Central memory CD4-positive, alpha-beta T cell (primary cell): ENCODE data around the gene CIROP.
A peak's percentile ranks its signal among the peaks of the same experiment; 100 is the strongest.

Source experiments
- DNase-seq: peaks from one replicate; pipeline ENCODE4 v3.0.0; 2022

The CIROP gene

DNA sequence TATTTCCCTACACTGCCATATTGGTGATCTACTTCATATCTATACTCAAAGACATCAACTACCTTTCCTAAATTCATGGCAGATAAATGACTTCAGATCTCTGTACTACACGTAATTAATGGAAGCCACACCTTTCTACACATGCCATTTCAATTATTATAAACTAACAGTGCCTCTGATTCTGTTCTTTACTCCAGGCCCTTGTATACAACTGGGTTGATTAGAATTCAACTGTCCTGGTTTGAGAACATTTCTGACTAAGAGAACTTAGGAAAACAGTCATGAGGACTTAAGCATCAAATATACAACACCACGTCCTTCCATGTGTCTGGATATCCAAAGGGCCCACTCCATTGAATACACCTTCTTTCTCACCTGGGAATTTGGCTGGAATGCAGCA, 11.7 kb downstream of the CIROP start:
- no peak for DNase-seq

DNA sequence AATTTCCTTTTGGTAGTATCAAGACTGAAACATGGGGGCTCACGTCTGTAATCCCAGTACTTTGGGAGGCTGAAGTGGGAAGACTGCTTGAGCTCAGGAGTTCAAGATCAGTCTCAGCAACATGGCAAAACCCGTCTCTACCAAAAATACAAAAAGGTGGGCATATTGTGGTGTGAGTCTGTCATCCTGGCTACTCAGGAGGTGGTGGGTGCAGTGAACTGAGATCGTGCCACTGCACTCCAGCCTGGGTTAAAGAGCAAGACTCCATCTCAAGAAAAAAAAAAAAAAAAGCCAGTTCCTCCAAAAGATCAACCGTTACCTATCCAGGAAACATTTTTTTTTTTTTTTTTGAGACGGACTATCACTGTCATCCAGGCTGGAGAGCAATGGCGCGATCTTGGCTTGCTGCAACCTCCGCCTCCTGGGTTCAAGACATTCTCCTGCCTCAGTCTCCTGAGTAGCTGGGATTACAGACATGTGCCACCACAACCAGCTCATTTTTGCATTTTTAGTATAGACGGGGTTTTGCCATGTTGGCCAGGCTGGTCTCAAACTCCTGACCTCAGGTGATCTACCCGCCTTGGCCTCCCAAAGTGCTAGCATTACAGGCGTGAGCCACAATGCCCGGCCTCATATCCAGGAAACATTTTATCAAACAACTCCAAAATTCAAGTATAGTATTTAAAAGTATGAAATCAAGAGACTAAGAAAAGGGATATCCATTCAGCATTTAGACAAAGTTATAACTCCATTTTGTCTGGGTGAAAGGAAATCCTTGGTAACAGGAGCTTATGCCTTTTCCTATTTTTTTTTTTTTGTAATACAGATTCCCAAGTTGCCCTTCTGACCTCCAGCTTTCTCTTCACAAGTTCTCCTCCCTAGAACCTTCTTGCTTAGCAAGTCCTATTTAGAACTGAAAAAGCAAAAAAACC, 13.2 kb downstream of the CIROP start:
- no peak for DNase-seq

DNA sequence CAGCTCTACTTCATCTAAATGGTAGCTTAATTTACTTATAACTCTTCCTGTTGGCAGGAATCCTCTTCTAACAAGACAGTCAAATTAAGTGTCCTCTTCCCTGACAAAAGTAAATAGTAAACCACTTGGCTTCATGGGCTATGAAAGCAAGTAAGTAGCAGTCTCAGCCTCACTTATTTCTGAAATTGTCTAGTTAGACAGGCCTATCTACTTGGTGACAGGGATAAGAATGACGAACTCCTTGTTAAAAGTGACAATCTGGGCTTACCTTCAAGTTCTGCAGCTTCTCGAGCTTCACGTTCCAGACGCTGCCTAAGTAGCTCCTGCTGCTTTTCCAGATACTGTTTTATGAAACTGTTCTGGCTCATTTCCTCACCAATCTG, 14.5 kb downstream of the CIROP start:
- DNase-seq, result no peak

DNA sequence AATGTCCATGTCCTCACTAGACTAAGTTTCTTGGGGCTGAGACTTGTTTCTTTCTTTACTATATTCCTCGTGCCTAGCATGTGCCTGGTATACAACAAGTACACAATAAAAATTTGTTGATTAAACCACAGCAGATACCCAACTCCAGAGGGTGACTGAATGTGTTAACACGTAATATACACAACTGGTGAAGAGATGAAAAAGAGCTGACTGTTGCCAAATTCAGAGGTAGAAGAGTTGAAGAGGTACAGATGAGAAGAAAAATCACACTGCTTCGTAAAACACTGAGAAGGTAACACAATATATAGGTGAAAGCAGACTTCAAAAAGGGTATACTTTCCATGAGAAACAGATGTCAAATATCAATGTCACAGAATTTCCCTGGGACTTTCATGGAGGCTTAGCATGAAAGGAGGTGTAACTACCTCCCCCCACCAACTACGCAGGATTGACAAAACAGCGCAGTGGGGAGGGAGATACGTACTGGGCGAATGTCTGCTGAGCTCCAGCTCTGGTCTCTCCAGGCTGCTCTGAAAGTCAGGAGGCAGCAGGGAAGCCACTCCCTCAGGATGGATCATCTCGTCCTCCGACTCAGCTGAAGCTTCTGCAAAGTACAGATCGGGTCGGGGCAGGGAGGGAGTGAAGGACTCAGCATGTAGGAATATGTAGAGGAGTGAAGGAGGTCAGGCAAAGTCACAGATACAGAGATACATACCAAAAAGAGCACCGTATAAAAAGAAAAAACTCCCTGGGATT, 15.1 kb downstream of the CIROP start:
- DNase-seq, result no peak

DNA sequence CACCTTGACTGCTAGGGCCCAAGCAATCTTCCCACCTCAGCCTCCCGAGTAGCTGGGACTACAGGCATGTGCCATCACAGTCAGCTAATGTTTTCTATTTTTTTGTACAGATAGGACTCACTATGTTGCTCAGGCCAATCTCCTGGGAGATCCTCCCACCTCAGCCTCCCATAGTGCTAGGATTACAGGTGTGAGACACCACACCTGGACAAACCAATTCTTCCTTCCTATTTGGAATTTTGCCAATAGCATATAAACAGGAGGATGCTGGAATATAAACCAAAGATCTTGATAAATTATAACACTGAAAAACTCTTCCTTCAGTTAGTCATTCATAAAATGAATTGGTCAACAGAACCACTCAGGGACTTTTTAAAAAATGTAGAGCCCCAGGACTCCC, 18.2 kb downstream of the CIROP start:
- no peak for DNase-seq

DNA sequence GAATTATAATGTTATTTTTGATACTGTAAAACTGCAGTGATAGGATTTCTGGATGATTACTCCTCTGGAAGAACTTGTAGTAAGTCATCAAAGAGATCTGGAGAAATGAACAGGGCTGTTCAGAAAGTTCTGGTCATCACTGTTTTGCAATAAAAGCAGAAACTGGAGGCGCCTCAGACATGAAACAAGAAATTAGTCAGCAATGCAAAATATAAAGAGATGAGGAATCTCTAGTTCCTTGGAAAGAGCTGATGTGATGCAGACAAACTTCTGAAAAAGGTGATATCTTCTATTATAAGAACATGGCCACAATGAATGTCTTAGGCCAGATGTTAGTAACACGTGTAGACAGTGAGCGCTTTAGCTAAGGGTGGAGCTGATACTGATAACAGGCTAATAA, 19.3 kb downstream of the CIROP start:
- no peak for DNase-seq

DNA sequence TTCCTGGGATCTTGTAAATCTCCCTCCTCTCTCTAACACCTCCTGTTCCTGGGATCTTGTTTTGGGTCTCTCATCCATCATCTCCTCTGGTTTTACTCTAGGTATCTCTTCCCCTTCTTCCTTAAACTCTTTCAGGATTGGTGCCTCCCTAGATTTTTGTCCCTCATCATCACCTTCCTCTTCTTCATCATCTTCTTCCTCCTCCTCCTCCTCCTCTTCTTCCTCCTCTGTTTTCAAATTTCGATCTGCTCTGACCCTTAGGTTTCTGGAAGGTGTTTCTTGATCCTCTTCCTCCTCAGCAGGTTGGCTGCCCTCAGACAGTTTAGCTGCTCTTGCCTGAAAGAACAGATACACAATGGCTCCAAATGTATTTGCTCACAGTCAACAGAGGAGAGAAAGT, 24.3 kb downstream of the CIROP start:
- DNase-seq, result no peak

DNA sequence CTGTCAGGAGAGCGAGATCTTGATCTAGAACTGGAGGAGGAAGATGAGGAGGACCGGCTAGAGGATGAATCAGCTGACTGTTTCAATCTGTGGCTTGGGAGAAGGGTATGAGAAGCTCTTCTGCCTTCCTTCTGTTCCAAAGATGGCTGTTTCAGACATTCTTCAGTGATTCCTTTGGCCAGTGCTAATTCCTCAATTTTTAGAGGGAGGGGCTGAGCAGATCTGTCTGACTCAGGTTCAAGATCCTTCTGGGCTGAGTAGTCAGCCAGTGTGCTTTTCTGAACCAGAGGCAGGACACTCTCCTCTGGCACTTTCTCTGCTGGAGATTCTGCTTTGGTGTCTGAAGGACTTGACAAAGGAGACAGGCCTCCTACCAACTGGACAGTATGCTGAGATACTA, 25.1 kb downstream of the CIROP start:
- no peak for DNase-seq

DNA sequence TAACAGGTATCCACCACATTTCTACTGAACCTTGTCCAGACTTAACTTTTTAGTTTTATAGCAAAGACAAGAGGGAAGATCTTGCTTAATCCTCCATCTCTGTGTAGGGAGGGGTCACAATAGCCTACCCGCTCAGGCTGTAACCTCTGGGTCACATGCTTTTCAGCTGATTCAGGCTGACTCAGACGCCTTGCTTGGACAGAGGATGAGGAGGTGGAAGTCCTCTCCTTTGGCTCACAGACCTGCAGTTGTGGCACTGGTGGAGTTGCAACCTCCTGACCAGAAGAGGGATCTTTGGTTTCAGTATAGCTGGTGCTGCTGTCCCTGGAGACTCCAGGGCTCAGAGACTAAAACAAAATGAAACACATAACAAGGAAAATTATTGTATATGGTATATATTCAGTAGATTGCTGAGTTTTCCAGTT, 26.1 kb downstream of the CIROP start:
- DNase-seq, result no peak

DNA sequence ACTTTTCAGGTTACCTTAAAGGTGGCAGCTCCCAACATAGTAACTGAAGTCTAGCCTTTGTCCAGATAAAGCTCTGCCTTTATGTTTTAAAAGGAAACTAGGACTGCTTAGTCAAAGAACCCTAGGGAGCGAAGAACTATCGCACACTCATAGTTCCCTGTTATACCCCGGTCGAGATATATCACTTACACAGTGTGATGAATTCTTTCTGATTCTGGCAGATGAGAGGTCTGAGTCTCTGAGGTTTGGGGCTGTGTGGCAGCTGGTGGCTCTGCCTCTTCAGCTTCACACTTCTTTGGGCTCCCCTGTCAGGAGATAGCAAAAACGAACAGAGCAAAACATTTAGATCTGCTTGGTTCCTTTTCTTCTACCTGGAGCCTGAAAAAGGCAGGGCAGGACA, 26.8 kb downstream of the CIROP start:
- no peak for DNase-seq

DNA sequence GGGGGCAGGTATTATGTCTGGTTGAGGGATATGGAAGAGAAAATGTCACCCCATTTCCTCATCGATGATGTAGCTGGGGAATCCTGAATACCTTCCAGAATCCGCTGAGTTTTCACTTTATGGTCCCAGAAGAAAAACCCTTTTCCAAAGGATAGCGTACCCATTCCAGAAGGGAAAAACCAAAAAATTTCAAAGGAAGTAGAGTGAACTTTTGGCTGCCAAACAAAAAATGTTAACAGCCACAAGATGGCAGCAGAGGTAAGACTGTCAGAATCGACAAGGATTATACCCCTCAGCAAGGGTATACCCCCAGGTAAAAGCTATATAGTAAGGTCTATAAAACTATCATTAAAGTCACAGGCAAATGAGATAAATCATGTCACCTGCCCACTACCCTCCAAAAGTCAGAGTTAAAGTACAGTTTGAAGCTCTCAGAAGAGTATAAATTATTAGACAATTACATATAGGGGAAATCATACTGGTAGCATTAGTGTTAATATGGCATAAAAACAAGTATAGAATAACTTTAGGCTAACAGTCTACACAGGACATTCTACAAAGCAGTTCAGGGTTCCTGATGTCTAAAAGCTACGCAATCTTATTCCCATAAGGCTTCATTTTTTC, 27.9 kb downstream of the CIROP start:
- peak; percentile 31 for DNase-seq

DNA sequence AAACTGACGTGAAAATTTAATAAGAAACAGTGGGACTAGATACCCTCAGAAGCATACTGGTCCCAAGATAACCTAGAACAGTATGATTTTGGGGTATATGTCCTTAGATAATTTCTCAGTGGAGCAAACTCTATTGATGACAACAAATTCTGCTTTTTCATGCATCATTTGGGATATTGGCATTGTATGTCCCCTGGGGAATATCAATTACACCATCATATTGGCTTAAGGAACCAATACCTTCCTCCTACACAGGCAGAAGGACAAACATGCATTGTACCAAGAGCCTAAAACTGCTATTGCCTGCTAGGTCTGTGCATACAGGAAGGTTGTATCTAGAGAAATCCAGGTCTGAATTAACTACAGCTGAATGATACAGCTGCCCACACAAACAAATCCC, 29.9 kb downstream of the CIROP start:
- DNase-seq, result no peak

DNA sequence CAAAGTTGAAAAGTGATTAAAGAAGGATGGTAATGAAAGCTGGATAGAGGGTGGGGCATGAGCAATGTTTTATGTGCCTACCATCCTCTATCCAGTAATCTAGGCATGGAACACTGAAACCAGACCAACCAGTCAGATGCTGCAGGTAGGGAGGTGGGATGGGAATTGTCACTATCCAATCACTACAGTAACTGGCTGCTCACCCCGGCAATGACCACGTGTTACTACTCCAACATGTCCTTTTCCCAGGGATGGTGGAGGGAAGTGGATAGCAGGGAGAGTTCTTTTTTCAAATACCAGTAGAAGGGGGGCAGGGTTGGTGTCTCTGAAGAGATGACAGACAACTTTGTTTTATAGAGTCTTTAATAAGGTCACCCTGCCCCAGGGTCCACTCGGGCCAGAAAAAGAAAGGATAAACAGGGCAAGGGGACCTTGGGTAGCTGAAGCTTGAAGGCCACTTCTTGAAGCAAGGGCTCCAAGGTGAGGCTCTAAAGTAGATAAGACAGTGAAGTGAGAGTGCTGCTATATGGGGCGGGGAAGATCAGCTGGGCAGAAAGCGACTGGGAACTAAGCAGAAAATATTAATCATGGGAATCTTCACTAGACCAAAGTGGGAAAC, 32.8 kb downstream of the CIROP start:
- DNase-seq, result no peak

DNA sequence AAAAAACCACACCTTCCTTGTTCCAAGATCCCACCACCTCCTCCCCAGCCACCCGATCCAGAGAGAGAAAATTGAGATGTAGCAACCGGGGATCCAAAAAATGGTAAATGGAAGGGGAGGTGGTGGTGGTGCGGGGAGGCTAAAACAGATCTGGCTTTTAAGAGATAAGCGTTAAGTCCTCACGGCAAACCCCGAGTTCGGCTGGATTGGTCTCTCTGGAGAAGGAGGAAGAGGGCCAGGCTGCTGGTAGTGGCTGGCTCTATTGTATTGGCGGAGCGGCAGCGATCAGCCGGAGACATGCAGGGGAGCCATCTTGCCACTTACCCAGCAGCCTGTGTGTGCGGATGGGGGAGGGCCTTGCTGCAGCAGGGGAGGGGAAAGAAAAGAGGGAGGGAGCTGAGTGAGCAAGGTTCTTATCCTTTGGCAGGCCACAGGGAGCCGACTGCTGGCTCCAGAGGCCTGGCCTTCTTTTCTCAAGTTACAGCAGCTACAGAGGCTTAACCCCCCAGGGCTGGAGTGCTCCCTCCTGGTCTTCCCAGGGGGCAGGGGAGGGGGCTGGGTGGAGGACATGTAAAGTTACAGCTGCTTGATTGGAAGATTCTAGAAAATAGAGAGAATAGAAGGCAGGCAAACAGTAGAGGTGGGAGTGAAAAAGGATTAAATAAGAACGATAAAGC, 33.4 kb downstream of the CIROP start:
- DNase-seq, result peak; percentile 72

DNA sequence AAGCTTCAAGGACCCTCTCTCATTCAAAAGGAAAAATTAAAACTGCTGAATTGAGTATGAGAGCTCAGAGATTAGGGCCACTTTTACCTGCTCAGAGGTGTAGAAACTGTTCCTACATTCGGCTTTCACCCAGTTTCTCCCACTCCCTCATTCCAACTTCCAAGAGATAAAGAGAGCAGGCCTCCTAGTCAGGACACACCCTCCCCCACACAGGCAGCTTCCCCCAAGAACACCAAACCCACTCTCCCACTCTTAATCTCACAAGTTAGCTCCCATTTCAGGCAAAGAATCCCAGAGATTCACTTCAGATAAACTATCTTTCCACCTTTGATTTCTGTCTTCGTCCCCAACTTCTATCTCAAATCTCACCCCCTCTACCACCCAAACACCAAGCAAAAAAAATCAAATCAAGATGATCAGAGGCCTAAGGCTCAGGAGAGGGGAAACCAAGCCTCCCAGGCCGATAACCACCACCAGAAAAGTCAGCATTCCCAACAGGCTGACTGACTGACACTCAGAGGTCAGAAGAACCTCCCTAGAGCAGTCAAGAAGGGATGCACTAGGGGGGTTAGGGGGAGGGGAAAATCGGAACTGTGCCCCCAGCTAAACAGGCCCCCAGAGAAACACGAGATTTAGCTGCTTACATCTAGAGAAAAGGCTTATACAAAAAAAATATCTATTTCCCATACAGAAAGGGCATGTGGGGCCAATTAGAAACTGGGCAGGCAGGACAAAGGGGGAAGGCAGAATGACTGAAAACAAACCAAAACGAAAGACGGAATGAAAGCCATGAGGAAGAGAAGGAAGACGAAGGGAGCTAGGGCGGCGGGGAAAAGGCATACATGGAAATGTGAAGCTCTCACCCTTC, 34.3 kb downstream of the CIROP start:
- no peak for DNase-seq

DNA sequence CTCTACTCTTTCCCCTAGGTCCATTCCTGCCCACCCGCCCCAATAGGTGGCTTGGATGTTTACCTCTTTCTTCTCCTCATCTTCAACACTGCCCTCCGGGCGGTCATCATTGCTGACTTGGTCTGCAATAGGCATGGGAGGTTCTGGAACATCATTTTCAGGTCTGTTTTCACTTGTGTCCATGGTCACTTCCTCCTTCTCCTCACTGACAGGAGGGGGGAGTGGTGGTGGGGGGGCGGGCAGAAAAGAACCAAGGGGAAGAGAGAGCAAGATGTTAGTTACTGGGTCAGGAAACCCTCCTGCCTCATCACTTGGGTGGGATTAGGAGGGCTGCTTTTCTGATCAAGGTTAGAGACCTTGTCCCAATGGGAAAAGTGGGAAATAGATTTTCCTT, 35.4 kb downstream of the CIROP start:
- no peak for DNase-seq

DNA sequence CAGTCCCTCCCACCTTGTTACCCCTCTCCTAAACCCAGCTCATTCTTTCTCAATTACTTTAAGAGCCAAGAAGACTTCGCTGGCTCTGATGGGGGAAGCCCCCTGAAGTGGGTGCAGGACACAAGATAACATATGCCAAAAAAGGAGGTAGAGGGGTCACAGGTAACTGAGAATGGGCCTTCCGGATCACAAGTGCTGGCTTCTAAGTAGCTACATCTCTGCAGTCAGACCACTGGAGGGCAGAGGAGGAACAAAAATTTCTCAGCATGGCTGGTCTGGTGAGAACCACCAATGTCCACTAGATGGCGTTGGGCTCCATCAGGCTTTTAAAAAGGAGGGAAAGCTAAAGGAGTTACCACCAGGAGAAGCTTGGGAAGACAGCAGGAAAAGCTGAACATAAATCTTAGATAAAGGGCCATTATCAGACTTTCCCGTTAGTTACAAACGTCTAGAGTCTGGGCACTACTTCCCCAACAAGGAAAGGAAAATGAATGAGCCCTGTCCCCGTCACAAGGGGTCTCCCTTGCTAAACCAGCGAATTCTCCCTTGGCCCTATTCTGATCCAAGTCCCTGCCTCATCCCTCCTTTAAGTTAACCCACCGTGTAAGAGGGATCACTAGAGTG, 35.9 kb downstream of the CIROP start:
- peak; percentile 73 for DNase-seq

DNA sequence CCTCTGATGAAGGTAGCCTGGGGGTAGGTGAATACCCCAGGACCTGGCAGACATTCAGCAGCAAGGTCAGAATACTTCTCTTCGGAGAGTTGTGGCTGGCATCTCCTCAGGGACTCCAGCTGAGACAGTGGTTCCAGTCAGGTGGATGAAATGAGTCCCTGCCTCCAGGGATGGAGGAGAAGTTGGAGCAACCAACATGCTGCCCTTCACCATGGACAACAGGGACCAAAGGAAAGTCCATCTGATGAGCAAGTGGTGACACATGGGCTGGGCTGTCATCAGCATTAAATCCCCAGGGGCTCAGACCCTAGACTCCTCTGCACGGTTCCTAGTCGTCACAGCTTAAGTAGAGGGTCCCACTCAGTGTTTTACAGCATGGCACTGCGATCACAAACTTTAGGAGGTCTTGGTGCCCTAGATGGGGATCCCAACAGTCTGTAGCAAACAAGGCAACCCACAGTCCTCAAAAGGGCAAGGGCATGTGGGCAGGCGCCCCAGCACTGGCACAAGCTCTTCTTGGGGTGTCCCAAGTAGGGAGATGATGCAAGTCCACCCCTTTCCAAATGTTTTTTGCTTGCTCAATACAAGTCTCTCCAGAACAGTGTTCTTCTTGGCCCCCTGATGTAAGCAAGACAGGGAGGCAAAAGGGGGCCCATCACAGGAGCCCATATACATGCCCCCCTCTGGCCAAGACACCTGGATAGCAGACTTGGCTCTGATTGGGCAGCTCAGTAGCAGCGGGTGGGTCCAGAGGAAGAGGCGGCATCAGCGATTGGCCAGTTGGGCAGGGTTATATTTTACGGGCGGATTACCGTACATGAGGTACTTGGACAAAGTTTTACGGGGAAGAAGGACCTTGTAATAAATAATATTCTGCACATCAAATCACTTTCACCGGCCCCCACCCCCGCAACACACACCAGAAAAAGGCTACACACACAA, 36.7 kb downstream of the CIROP start:
- no peak for DNase-seq

DNA sequence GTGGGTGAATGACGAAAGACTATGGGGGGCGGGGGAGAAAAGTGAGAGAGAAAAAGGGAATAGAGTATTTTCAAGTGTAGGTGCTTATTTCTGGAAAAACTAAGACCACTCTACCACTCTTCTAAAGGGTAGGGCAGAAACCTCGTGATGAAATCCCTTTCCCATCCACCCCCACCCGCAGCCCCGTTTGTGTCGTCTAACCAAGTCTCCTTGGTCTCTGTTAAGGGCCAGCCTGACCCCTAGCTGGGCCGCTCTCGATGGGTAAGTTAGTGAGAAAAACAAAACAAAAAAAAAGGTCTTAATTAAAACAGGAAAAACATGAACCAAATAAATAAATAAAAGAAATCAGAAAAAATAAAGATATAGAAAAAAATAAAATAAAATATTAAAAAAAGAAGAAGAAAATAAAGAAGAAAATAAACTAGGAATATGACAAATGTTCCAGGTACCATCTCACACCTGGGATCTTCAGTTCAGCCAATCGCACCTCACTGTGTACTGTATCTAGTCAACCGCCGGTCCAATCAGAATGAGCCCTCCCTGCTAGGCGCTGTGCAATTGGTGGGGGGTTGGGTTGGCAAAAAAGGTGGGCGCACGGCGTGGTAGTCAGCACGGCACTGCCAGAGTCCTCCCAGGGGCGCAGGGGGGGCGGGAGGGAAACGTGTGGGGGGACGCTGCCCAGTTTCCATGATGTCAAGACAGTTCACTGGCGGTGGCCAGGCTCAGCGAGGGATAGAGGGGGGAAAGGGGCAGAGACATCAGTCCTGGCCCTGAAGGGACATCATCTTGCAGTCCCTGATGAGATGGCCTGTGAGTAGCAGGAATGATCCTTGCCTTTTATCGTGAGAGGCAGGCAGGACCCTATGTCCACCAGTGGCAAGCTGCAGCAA, 37.7 kb downstream of the CIROP start:
- DNase-seq, result no peak
